Measurements from ENCODE around the gene ADAM17. TPM values are rescaled to one million over a fixed set of nuclear protein-coding genes. Genes with fewer than 3 reads are reported as not detected.

Gene ADAM17
- total RNA-seq, 1 donor from 2014 or later: 13.1 TPM

- no peak for DNase-seq
- Histone ChIP-seq H3K9me3 (replicated peaks) (no peaks in the 10 kb centered on the region), H3K4me3 (no peak overlapping the region), H3K4me1 (no peaks in the 10 kb centered on the region), H3K27ac (replicated peaks) (no peak overlapping the region), H3K36me3 (peaks cover 45% of the 10 kb centered on the region), H3K27me3 (ENCODE audit: low read depth) (no peaks in the 10 kb centered on the region)
- TF ChIP-seq CTCF (IDR thresholded peaks at IDR 0.05; ENCODE audit: borderline replicate concordance): no peak
- intact Hi-C loops (cut with micrococcal nuclease): no loop called here
Measured at GRCh38 chr2:9462886-9463697, 92.5 kb downstream of the ADAM17 start.

DNA sequence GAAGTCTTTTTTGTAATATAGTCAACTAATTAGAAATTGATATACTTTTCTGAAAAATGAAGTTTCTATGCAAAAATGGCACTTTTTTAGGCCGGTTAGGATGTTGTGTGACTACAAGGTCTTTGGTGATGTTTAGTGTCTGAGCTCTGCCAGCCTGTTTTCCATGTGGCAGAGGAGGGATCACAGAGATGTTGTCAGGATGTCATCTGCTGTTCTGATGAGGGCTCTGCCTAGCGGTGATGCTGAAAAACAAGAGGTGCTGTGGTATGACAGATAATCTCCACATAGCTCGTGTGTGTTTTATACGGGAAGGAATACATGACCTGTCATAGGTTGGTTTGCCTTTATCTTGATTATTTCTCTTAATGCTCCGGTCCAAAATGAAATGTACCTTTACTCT is 93.3 kb downstream of the ADAM17 start:
- no peak overlapping the region for H3K4me3 ChIP-seq
- H3K4me1 ChIP-seq: no peaks in the 10 kb centered on the region
- H3K9me3 ChIP-seq (replicated peaks): no peaks in the 10 kb centered on the region
- H3K36me3 ChIP-seq: peaks cover 46% of the 10 kb centered on the region
- no peaks in the 10 kb centered on the region for H3K27me3 ChIP-seq (ENCODE audit: low read depth)
- DNase-seq: no peak
- no peak for TF ChIP-seq CTCF (IDR thresholded peaks at IDR 0.05; ENCODE audit: borderline replicate concordance)
- intact Hi-C loops (cut with micrococcal nuclease): no loop called here
- H3K27ac ChIP-seq (replicated peaks): no peak overlapping the region

GRCh38 chr2:9461079-9461478 is 94.6 kb downstream of the ADAM17 start:
- H3K27me3 ChIP-seq (ENCODE audit: low read depth): no peaks in the 10 kb centered on the region
- no peak for TF ChIP-seq CTCF (IDR thresholded peaks at IDR 0.05; ENCODE audit: borderline replicate concordance)
- no peak overlapping the region for H3K27ac ChIP-seq (replicated peaks)
- H3K4me1 ChIP-seq: no peaks in the 10 kb centered on the region
- DNase-seq: no peak
- H3K4me3 ChIP-seq: no peak overlapping the region
- H3K36me3 ChIP-seq: peaks cover 57% of the 10 kb centered on the region
- intact Hi-C loops (cut with micrococcal nuclease): no loop called here
- no peaks in the 10 kb centered on the region for H3K9me3 ChIP-seq (replicated peaks)

GRCh38 chr2:9460441-9461017 is 95.1 kb downstream of the ADAM17 start:
- no peak for DNase-seq
- H3K9me3 ChIP-seq (replicated peaks): no peaks in the 10 kb centered on the region
- H3K36me3 ChIP-seq: peaks cover 61% of the 10 kb centered on the region
- H3K4me1 ChIP-seq: no peaks in the 10 kb centered on the region
- TF ChIP-seq CTCF (IDR thresholded peaks at IDR 0.05; ENCODE audit: borderline replicate concordance): no peak
- no peaks in the 10 kb centered on the region for H3K27me3 ChIP-seq (ENCODE audit: low read depth)
- no peak overlapping the region for H3K27ac ChIP-seq (replicated peaks)
- intact Hi-C loops (cut with micrococcal nuclease): no loop called here
- no peak overlapping the region for H3K4me3 ChIP-seq

DNA sequence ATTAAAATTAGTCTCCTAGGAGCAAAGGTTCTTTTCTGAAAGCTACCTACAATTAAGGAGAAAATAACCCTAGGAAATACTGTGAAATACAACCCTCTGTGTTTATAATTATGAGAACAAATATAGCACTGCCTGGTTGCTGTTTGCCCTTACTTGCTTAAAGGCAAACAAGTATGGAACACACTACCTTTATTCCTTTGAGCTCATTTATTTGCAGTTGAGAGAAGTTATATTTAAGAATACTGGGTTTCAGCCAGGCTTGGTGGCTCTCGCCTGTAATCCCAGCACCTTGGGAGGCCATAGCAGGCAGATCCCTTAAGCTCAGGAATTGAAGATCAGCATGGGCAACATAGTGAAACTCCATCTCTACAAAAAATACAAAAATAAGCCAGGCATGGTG is 104.4 kb downstream of the ADAM17 start:
- no peaks in the 10 kb centered on the region for H3K9me3 ChIP-seq (replicated peaks)
- H3K27ac ChIP-seq (replicated peaks): no peak overlapping the region
- H3K4me3 ChIP-seq: no peak overlapping the region
- intact Hi-C loops (cut with micrococcal nuclease): no loop called here
- TF ChIP-seq CTCF (IDR thresholded peaks at IDR 0.05; ENCODE audit: borderline replicate concordance): no peak
- peaks cover 72% of the 10 kb centered on the region for H3K36me3 ChIP-seq
- DNase-seq: no peak
- H3K27me3 ChIP-seq (ENCODE audit: low read depth): no peaks in the 10 kb centered on the region
- no peaks in the 10 kb centered on the region for H3K4me1 ChIP-seq
